Endothelial cell (in vitro differentiated cells): ENCODE measurements around the gene WDR37. TPM values are rescaled to one million over a fixed set of nuclear protein-coding genes. Genes with fewer than 3 reads are reported as not detected.
A peak's percentile ranks its signal among the peaks of the same experiment; 100 is the strongest.

Experiments used
- DNase-seq: peaks from one replicate; pipeline ENCODE4 v3.0.0; 2021; ENCODE audit warnings: low spot score
- H3K27ac Mint-ChIP-seq: one replicate; pipeline ENCODE4 v1.8.0; 2021; ENCODE audit warnings: mixed read lengths, inconsistent platforms; ENCODE audit not compliant: unreplicated experiment
- H3K27me3 Mint-ChIP-seq: one replicate; pipeline ENCODE4 v1.8.0; 2021; ENCODE audit warnings: mild to moderate bottlenecking, moderate library complexity, mixed read lengths, inconsistent platforms; ENCODE audit not compliant: unreplicated experiment
- H3K36me3 Mint-ChIP-seq: one replicate; pipeline ENCODE4 v1.8.0; 2021; ENCODE audit warnings: mild to moderate bottlenecking, low read depth, mixed read lengths, inconsistent platforms; ENCODE audit not compliant: unreplicated experiment
- H3K4me1 Mint-ChIP-seq: one replicate; pipeline ENCODE4 v1.8.0; 2021; ENCODE audit warnings: mild to moderate bottlenecking, mixed read lengths, inconsistent platforms; ENCODE audit not compliant: unreplicated experiment
- H3K4me3 Mint-ChIP-seq: one replicate; pipeline ENCODE4 v1.8.0; 2021; ENCODE audit warnings: mild to moderate bottlenecking, mixed read lengths, inconsistent platforms; ENCODE audit not compliant: unreplicated experiment
- H3K9me3 Mint-ChIP-seq: one replicate; pipeline ENCODE4 v1.8.0; 2021; ENCODE audit warnings: mixed read lengths, inconsistent platforms; ENCODE audit not compliant: unreplicated experiment
- CTCF ChIP-seq: fragments of 200-600 bp; sonication (generic); IDR thresholded peaks from one replicate; pipeline ENCODE4 v1.5.0; 2021; ENCODE audit warnings: antibody characterized with exemption; ENCODE audit not compliant: unreplicated experiment
- total RNA-seq: library from RNA; stranded (reverse); fragmentation: NEBNext Ultra II Directional; extraction: Animal tissue kit (Norgen Biotek cat#: 25700); gene quantifications from one replicate; pipeline ENCODE4 v1.2.1, GENCODE V29; 2021; ENCODE audit not compliant: unreplicated experiment

Gene WDR37
- total RNA-seq, 1 donor from 2014 or later: 32.6 TPM

- H3K9me3 Mint-ChIP-seq: no peaks in the 10 kb centered on the region
- peaks cover 2% of the 10 kb centered on the region for H3K27me3 Mint-ChIP-seq
- peaks cover 38% of the 10 kb centered on the region for H3K4me1 Mint-ChIP-seq
- DNase-seq: peak; percentile 97
- TF ChIP-seq CTCF: no peak
- peak within 1 kb of the TSS; percentile 99 for H3K4me3 Mint-ChIP-seq
- peaks cover 4% of the 10 kb centered on the region for H3K36me3 Mint-ChIP-seq
- H3K27ac Mint-ChIP-seq: peak within 1 kb of the TSS; percentile 96
Measured at GRCh38 chr10:1048732-1049424, 7.3 kb upstream of the WDR37 start, which contains the start of gene IDI1. Gene IDI1 (minus strand): TSS chr10:1049119. CDS start chr10:1049003, 116 bp downstream.

- H3K9me3 Mint-ChIP-seq: no peaks in the 10 kb centered on the region
- peaks cover 4% of the 10 kb centered on the region for H3K36me3 Mint-ChIP-seq
- no peaks in the 10 kb centered on the region for H3K27me3 Mint-ChIP-seq
- TF ChIP-seq CTCF: no peak
- DNase-seq: peak; percentile 33
- H3K4me3 Mint-ChIP-seq: peak overlapping the region; percentile 99
- peaks cover 35% of the 10 kb centered on the region for H3K4me1 Mint-ChIP-seq
- H3K27ac Mint-ChIP-seq: peak overlapping the region; percentile 96
Measured at GRCh38 chr10:1049425-1049958, 6.7 kb upstream of the WDR37 start.

- Mint-ChIP-seq H3K4me3 (peak overlapping the region; percentile 99), H3K27ac (peak overlapping the region; percentile 96), H3K9me3 (no peaks in the 10 kb centered on the region), H3K36me3 (peaks cover 4% of the 10 kb centered on the region), H3K4me1 (peaks cover 34% of the 10 kb centered on the region), H3K27me3 (no peaks in the 10 kb centered on the region)
- TF ChIP-seq CTCF: no peak
- no peak for DNase-seq
Measured at GRCh38 chr10:1050145-1050544, 6.0 kb upstream of the WDR37 start.

- no peak for DNase-seq
- Mint-ChIP-seq H3K36me3 (peaks cover 4% of the 10 kb centered on the region), H3K9me3 (no peaks in the 10 kb centered on the region), H3K4me3 (peak overlapping the region; percentile 81), H3K4me1 (peaks cover 32% of the 10 kb centered on the region), H3K27ac (no peak overlapping the region), H3K27me3 (no peaks in the 10 kb centered on the region)
- no peak for TF ChIP-seq CTCF
Measured at GRCh38 chr10:1050554-1050953, 5.6 kb upstream of the WDR37 start.

GRCh38 chr10:1054684-1055083 lies 1.5 kb upstream of the WDR37 start:
- no peak for TF ChIP-seq CTCF
- peaks cover 41% of the 10 kb centered on the region for H3K4me1 Mint-ChIP-seq
- no peak overlapping the region for H3K27ac Mint-ChIP-seq

More at GRCh38 chr10:1054684-1055083, 1.5 kb upstream of the WDR37 start:
- H3K9me3 Mint-ChIP-seq: no peaks in the 10 kb centered on the region
- peak overlapping the region; percentile 96 for H3K4me3 Mint-ChIP-seq
- H3K36me3 Mint-ChIP-seq: no peaks in the 10 kb centered on the region
- H3K27me3 Mint-ChIP-seq: peaks cover 13% of the 10 kb centered on the region
- DNase-seq: no peak
